ENCODE measurements around the gene OARD1.

DNA sequence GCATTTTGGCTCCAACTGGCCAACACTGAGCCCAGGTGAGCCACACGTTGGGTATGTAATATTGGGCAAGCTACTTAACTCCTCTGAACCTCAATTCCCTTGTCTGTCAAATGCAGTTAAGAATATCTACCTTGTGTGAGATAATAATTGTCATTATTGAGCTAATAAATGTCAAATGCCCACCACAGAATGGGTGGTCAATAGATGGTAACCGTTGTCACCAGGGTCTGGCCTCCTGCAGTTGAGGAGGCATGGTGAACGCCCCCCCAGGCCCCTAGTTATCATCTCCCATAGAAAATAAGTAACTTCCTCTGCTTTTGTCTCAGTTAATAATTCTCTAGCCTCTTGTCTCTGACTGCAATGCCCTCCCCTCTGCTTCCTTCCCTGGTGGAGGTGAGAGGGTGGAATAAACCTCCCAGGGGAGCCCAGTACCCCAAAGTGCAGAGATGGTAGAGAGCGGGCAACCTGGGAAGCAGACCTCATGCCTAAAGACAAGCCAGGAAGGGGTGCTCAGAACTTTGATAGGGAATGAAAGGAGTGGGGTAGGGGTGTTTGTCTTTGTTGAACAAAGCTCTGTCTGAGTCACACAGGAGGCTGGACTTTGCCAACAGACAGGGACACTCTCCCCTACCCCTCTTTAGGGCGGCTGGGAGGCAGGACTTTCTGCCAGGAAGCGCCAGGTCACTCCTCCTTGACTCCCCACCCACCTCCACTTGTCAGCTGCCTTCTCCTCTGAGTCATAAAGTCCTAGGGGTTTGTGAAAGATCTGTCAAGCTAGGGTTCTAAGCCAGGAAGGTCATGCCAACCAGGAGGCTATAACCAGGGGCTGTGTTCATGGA, 31.8 kb downstream of the OARD1 start:
- TF ChIP-seq EZH2 (IDR thresholded peaks at IDR 0.05; ENCODE audit: insufficient read depth, poor library complexity, severe bottlenecking) (no peak), EZH2phosphoT487 (IDR thresholded peaks at IDR 0.05; ENCODE audit: insufficient read depth, low read depth) (no peak)

Data from GM23248 (cell line).